GM23338 (cell line): Measurements from ENCODE around the gene BCORL1.

Experiments used
- EZH2 ChIP-seq: fragments of 200-600 bp; sonication (generic); IDR thresholded peaks from one replicate; pipeline ENCODE4 v1.8.0; 2017; ENCODE audit warnings: antibody characterized with exemption, mild to moderate bottlenecking, low read depth; ENCODE audit not compliant: unreplicated experiment
- EZH2phosphoT487 ChIP-seq: fragments of 200-600 bp; sonication (generic); IDR thresholded peaks from one replicate; pipeline ENCODE4 v1.8.1; 2018; ENCODE audit warnings: antibody characterized with exemption; ENCODE audit not compliant: unreplicated experiment
- JUNB ChIP-seq: IDR thresholded peaks from one replicate; pipeline ENCODE4 v1.6.1; 2016; ENCODE audit warnings: antibody characterized with exemption; ENCODE audit not compliant: unreplicated experiment
- ZNF331 ChIP-seq: fragments of 250-450 bp; sonication (Bioruptor Pico); IDR thresholded peaks from 2 replicates; pipeline ENCODE4 v1.5.0; 2020; ENCODE audit warnings: low read depth, mild to moderate bottlenecking, moderate library complexity
- TF ChIP-seq, protein P1 (sequence below), 2 experiments: fragments of 200-600 bp in 1 of 2; sonication (generic) in 1 of 2; conservative IDR thresholded peaks; 2 replicates each; pipeline versions ENCODE4 v1.5.1 to v1.6.1; 2016 to 2017; ENCODE audit warnings: antibody characterized with exemption in 2 of 2, low read depth in 2 of 2, mild to moderate bottlenecking in 2 of 2, moderate library complexity in 1 of 2
- TF ChIP-seq, protein P2 (sequence below): fragments of 250-450 bp; sonication (Bioruptor Pico); IDR thresholded peaks from 2 replicates; pipeline ENCODE4 v1.5.0; 2020; ENCODE audit warnings: mild to moderate bottlenecking, moderate library complexity

DNA sequence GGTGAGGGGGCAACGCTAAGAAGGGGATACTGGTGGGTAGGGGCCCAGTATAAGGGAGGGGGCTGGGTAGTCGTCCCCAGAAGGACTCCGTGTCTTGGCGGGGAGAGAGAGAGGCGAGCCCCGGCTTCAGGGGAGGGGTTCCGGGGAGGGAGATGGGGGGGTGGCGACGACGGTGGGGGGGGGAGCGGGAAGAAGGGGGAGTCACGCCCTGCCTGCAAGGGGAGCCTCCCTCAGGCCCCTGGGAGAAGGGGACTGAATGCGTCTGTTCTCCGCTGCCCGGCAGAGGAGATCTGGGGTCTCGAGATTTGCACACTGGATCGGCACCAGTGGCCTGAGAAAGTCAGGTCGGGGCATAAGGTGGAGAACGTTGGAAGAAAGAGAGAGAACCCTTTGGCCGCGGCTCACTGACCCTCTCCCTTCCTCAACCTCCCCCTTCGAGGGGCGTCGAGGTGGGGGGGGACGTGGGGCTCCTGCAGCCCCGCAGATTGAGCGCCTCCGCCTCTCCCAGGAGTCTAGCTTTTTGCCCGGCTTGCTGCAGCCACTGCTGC lies 609 bp upstream of the BCORL1 start:
- TF ChIP-seq, protein P1, sequence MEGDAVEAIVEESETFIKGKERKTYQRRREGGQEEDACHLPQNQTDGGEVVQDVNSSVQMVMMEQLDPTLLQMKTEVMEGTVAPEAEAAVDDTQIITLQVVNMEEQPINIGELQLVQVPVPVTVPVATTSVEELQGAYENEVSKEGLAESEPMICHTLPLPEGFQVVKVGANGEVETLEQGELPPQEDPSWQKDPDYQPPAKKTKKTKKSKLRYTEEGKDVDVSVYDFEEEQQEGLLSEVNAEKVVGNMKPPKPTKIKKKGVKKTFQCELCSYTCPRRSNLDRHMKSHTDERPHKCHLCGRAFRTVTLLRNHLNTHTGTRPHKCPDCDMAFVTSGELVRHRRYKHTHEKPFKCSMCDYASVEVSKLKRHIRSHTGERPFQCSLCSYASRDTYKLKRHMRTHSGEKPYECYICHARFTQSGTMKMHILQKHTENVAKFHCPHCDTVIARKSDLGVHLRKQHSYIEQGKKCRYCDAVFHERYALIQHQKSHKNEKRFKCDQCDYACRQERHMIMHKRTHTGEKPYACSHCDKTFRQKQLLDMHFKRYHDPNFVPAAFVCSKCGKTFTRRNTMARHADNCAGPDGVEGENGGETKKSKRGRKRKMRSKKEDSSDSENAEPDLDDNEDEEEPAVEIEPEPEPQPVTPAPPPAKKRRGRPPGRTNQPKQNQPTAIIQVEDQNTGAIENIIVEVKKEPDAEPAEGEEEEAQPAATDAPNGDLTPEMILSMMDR (conservative IDR thresholded peaks at IDR 0.05; ENCODE audit: low read depth in 2 of 2) = no peak
- peak; percentile 43 for TF ChIP-seq EZH2
- TF ChIP-seq, protein P2, sequence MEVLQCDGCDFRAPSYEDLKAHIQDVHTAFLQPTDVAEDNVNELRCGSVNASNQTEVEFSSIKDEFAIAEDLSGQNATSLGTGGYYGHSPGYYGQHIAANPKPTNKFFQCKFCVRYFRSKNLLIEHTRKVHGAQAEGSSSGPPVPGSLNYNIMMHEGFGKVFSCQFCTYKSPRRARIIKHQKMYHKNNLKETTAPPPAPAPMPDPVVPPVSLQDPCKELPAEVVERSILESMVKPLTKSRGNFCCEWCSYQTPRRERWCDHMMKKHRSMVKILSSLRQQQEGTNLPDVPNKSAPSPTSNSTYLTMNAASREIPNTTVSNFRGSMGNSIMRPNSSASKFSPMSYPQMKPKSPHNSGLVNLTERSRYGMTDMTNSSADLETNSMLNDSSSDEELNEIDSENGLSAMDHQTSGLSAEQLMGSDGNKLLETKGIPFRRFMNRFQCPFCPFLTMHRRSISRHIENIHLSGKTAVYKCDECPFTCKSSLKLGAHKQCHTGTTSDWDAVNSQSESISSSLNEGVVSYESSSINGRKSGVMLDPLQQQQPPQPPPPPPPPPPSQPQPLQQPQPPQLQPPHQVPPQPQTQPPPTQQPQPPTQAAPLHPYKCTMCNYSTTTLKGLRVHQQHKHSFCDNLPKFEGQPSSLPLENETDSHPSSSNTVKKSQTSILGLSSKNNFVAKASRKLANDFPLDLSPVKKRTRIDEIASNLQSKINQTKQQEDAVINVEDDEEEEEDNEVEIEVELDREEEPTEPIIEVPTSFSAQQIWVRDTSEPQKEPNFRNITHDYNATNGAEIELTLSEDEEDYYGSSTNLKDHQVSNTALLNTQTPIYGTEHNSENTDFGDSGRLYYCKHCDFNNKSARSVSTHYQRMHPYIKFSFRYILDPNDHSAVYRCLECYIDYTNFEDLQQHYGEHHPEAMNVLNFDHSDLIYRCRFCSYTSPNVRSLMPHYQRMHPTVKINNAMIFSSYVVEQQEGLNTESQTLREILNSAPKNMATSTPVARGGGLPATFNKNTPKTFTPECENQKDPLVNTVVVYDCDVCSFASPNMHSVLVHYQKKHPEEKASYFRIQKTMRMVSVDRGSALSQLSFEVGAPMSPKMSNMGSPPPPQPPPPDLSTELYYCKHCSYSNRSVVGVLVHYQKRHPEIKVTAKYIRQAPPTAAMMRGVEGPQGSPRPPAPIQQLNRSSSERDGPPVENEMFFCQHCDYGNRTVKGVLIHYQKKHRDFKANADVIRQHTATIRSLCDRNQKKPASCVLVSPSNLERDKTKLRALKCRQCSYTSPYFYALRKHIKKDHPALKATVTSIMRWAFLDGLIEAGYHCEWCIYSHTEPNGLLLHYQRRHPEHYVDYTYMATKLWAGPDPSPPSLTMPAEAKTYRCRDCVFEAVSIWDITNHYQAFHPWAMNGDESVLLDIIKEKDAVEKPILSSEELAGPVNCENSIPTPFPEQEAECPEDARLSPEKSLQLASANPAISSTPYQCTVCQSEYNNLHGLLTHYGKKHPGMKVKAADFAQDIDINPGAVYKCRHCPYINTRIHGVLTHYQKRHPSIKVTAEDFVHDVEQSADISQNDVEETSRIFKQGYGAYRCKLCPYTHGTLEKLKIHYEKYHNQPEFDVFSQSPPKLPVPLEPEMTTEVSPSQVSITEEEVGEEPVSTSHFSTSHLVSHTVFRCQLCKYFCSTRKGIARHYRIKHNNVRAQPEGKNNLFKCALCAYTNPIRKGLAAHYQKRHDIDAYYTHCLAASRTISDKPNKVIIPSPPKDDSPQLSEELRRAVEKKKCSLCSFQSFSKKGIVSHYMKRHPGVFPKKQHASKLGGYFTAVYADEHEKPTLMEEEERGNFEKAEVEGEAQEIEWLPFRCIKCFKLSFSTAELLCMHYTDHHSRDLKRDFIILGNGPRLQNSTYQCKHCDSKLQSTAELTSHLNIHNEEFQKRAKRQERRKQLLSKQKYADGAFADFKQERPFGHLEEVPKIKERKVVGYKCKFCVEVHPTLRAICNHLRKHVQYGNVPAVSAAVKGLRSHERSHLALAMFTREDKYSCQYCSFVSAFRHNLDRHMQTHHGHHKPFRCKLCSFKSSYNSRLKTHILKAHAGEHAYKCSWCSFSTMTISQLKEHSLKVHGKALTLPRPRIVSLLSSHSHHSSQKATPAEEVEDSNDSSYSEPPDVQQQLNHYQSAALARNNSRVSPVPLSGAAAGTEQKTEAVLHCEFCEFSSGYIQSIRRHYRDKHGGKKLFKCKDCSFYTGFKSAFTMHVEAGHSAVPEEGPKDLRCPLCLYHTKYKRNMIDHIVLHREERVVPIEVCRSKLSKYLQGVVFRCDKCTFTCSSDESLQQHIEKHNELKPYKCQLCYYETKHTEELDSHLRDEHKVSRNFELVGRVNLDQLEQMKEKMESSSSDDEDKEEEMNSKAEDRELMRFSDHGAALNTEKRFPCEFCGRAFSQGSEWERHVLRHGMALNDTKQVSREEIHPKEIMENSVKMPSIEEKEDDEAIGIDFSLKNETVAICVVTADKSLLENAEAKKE (CRISPR knock-in tag) = no peak
- TF ChIP-seq ZNF331 (CRISPR knock-in tag) = no peak
- TF ChIP-seq EZH2phosphoT487 = no peak
- no peak for TF ChIP-seq JUNB
